HepG2 (cell line): Measurements from ENCODE around the gene PALM.

Source experiments
- EHMT2 ChIP-seq: fragments of 200-600 bp; sonication (generic); IDR thresholded peaks from 2 replicates; pipeline ENCODE4 v1.7.0; 2017; ENCODE audit warnings: antibody characterized with exemption, low read depth, low read length, borderline replicate concordance
- MAX ChIP-seq: IDR thresholded peaks from 2 replicates; pipeline ENCODE4 v1.6.1; 2012; ENCODE audit warnings: inconsistent platforms
- TOPORS ChIP-seq: sonication (generic); formaldehyde crosslinking; IDR thresholded peaks from 2 replicates; pipeline ENCODE4 v1.8.0; 2023; ENCODE audit warnings: mild to moderate bottlenecking, missing genetic modification reagents

- no peak for TF ChIP-seq MAX
- TF ChIP-seq TOPORS (CRISPR knock-in tag), result no peak
- no peak for TF ChIP-seq EHMT2
Measured at GRCh38 chr19:750640-751423, 42.1 kb downstream of the PALM start, which contains the start of gene MISP.
